Right ventricle myocardium superior (tissue), 1 donor: ENCODE data around the gene KIAA1671. TPM values are rescaled to one million over a fixed set of nuclear protein-coding genes. Genes with fewer than 3 reads are reported as not detected.

Source experiments
- ATAC-seq: fragments of 200-7000 bp; cut with Tn5 transposase; one replicate; pipeline ENCODE4 v1.9.1; 2020; ENCODE audit warnings: mild to moderate bottlenecking; ENCODE audit not compliant: poor library complexity
- DNase-seq: peaks from one replicate; pipeline ENCODE4 v3.0.0-alpha.2; 2020
- intact Hi-C: fragments of 100-400 bp; cut with DNase I; formaldehyde crosslinking; loops from one replicate; pipeline ENCODE4 v1.11.2; 2022
- total RNA-seq: library from RNA; stranded (reverse); fragmentation: NEBNext Ultra II Directional; extraction: Animal tissue kit (Norgen Biotek cat#: 25700); gene quantifications from one replicate; pipeline ENCODE4 v1.2.1, GENCODE V29; 2021
- donor health status: DM: no; HTN: yes; CAD: no; lungs with severe emphysema.

Gene KIAA1671
- total RNA-seq, 1 donor from 2014 or later: 12.6 TPM

GRCh38 chr22:25069758-25070481 lies 117.4 kb downstream of the KIAA1671 start:
- intact Hi-C loops: no loop called here
- no peak for ATAC-seq
- DNase-seq: no peak

GRCh38 chr22:25070956-25071355 lies 118.4 kb downstream of the KIAA1671 start:
- DNase-seq (no peak), ATAC-seq (no peak)
- intact Hi-C loops: no loop called here

- intact Hi-C loops: no loop called here
- no peak for DNase-seq
- no peak for ATAC-seq
Measured at GRCh38 chr22:25071720-25072119, 119.2 kb downstream of the KIAA1671 start.

- DNase-seq: no peak
- no peak for ATAC-seq
- intact Hi-C loops: no loop called here
Measured at GRCh38 chr22:25072406-25072805, 119.9 kb downstream of the KIAA1671 start.

GRCh38 chr22:25076336-25076735 lies 123.8 kb downstream of the KIAA1671 start:
- ATAC-seq: no peak
- intact Hi-C loops: no loop called here
- no peak for DNase-seq

GRCh38 chr22:25077056-25077455 lies 124.5 kb downstream of the KIAA1671 start:
- intact Hi-C loops: no loop called here
- no peak for ATAC-seq

GRCh38 chr22:25077964-25078363 lies 125.4 kb downstream of the KIAA1671 start:
- DNase-seq (no peak), ATAC-seq (no peak)
- intact Hi-C loops: no loop called here

More at GRCh38 chr22:25077056-25077455, 124.5 kb downstream of the KIAA1671 start:
- DNase-seq: no peak

- intact Hi-C loops: no loop called here
- no peak for DNase-seq
- no peak for ATAC-seq
Measured at GRCh38 chr22:25078591-25078990, 126.1 kb downstream of the KIAA1671 start.

GRCh38 chr22:25080855-25081254 lies 128.3 kb downstream of the KIAA1671 start:
- intact Hi-C loops: no loop called here
- no peak for DNase-seq
- ATAC-seq: no peak

- DNase-seq: no peak
- ATAC-seq: peak; percentile 53
- intact Hi-C loops: no loop called here
Measured at GRCh38 chr22:25081409-25081824, 128.9 kb downstream of the KIAA1671 start.

GRCh38 chr22:25082096-25082495 lies 129.6 kb downstream of the KIAA1671 start:
- ATAC-seq: no peak
- no peak for DNase-seq
- intact Hi-C loops: no loop called here

- intact Hi-C loops: no loop called here
- ATAC-seq: no peak
- DNase-seq: no peak
Measured at GRCh38 chr22:25083056-25083806, 130.7 kb downstream of the KIAA1671 start.

GRCh38 chr22:25083807-25084200 lies 131.3 kb downstream of the KIAA1671 start:
- no peak for ATAC-seq
- DNase-seq: no peak
- intact Hi-C loops: no loop called here

GRCh38 chr22:25084405-25085107 lies 132.0 kb downstream of the KIAA1671 start:
- ATAC-seq: no peak
- DNase-seq: no peak
- intact Hi-C loops: no loop called here

- no peak for ATAC-seq
- intact Hi-C loops: no loop called here
Measured at GRCh38 chr22:25085156-25085555, 132.6 kb downstream of the KIAA1671 start.

GRCh38 chr22:25085930-25086901 lies 133.7 kb downstream of the KIAA1671 start:
- ATAC-seq: peak; percentile 86

More at GRCh38 chr22:25085156-25085555, 132.6 kb downstream of the KIAA1671 start:
- no peak for DNase-seq

GRCh38 chr22:25086902-25087282 lies 134.4 kb downstream of the KIAA1671 start:
- no peak for ATAC-seq
- intact Hi-C loops: no loop called here
- no peak for DNase-seq

More at GRCh38 chr22:25085930-25086901, 133.7 kb downstream of the KIAA1671 start:
- peak; percentile 67 for DNase-seq
- intact Hi-C loops: no loop called here

- DNase-seq: no peak
- intact Hi-C loops: no loop called here
- ATAC-seq: no peak
Measured at GRCh38 chr22:25090225-25090890, 137.8 kb downstream of the KIAA1671 start.
